Lung (tissue), 12 donors: ENCODE data around the gene EMX1. TPM values are rescaled to one million over a fixed set of nuclear protein-coding genes. Genes with fewer than 3 reads are reported as not detected.

ENCODE experiments used
- ATAC-seq: fragments of 200-7000 bp; cut with Tn5 transposase; one replicate; pipeline ENCODE4 v1.9.1; 2020; ENCODE audit warnings: moderate number of reproducible peaks; ENCODE audit not compliant: insufficient read depth, low FRiP score
- DNase-seq, 3 donors: peaks; one replicate each; pipeline ENCODE4 v3.0.0-alpha.2; 2013 to 2017
- H3K27ac ChIP-seq, 2 donors: one replicate each; pipeline ENCODE4 v1.5.1; 2013; ENCODE audit warnings: mild to moderate bottlenecking in 2 of 2, moderate library complexity in 2 of 2, control low read depth in 1 of 2, inconsistent platforms in 1 of 2, low read depth in 1 of 2, low read length in 1 of 2
- H3K27me3 ChIP-seq, 3 donors: one replicate each; pipeline ENCODE4 v1.5.1; 2013; ENCODE audit warnings: low read length in 2 of 3; ENCODE audit not compliant: control insufficient read depth in 3 of 3, insufficient read depth in 3 of 3
- H3K36me3 ChIP-seq, 4 donors: one replicate each; pipeline ENCODE4 v1.5.1; 2013; ENCODE audit warnings: low read length in 4 of 4, mild to moderate bottlenecking in 1 of 4, moderate library complexity in 1 of 4; ENCODE audit not compliant: control insufficient read depth in 4 of 4, insufficient read depth in 4 of 4
- H3K4me1 ChIP-seq, 5 donors: one replicate each; pipeline ENCODE4 v1.5.1; 2013; ENCODE audit warnings: low read length in 5 of 5, mild to moderate bottlenecking in 2 of 5, moderate library complexity in 1 of 5; ENCODE audit not compliant: control insufficient read depth in 5 of 5, insufficient read depth in 5 of 5
- H3K4me3 ChIP-seq: one replicate; pipeline ENCODE4 v1.5.1; 2013; ENCODE audit warnings: mild to moderate bottlenecking, control low read depth, moderate library complexity
- H3K9ac ChIP-seq, 2 donors: one replicate each; pipeline ENCODE4 v1.5.1; 2013; ENCODE audit warnings: low read length in 2 of 2, control low read depth in 1 of 2; ENCODE audit not compliant: insufficient read depth in 1 of 2
- H3K9me3 ChIP-seq, 4 donors: one replicate each; pipeline ENCODE4 v1.5.1; 2013; ENCODE audit warnings: low read length in 3 of 4, mild to moderate bottlenecking in 1 of 4, moderate library complexity in 1 of 4; ENCODE audit not compliant: control insufficient read depth in 4 of 4, insufficient read depth in 3 of 4
- CTCF ChIP-seq: IDR thresholded peaks from 2 replicates; pipeline ENCODE4 v1.5.1; 2012; ENCODE audit warnings: mild to moderate bottlenecking; ENCODE audit errors: control extremely low read depth, extremely low read depth
- WGBS, 2 donors: extraction: QIAGEN DNeasy Blood & Tissue Kit; methylation state at CpG; one replicate each; pipeline ENCODE4 v1.1.7; 2013; 5-methylcytosine and 5-hydroxymethylcytosine counted together
- polyA plus RNA-seq, 2 donors: library from polyadenylated mRNA; stranded (reverse); fragments of 200-250 nt; gene quantifications; one replicate each; pipeline ENCODE4 v1.2.1, GENCODE V29; 2013
- total RNA-seq, 2 donors: library from RNA; depleted of rRNA in 1 of 2; stranded (reverse); fragments of >200 nt in 1 of 2; gene quantifications; one replicate each; pipeline ENCODE4 v1.2.1, GENCODE V29; 2014 to 2021
- donor health status: control.
- donor health status: control.
- donor health status: Bipolar disorder and iron deficiency.
- donor health status: healthy.
- donor health status: DM: yes; HTN: yes; CAD: no.

The EMX1 gene
- total and polyA plus RNA-seq, 4 donors: 0.02 to 0.12 TPM; not detected in 2

DNA sequence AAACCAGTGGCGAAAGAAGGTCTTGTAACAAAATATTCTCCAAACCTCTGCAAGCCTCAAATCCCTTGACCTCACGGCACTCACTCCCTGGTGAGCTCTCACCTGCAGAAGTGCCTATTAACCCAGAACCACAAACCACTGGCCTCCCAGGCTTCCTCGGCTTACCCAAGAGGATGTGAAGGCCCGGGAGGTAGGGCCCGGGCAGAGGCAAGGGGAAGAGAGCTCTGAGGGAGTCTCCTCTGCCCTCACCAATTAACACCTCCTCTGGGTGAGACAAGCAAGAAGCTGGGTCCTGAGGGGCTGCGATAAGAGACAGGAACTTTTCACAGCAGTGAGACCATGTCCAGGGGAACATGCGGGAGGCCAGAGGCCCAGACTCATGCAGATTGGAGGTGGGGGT is 53.7 kb downstream of the EMX1 start:
- 63 to 86% methylated on average over 7 of the region's 7 CpGs for WGBS, 2 donors

GRCh38 chr2:72972352-72973136 is 55.2 kb downstream of the EMX1 start:
- Histone ChIP-seq H3K9ac (no peak overlapping the region), H3K27me3 (no peaks in the 10 kb centered on the region), H3K36me3 (peaks cover 0 to 2% (median 0%) of the 10 kb centered on the region in 4 donors), H3K9me3 (no peaks in the 10 kb centered on the region), H3K4me1 (no peaks in the 10 kb centered on the region), H3K27ac (no peak overlapping the region), H3K4me3 (no peak overlapping the region)
- TF ChIP-seq CTCF: no peak
- 91 to 95% methylated on average over 12 of the region's 12 CpGs for WGBS, 2 donors
- DNase-seq (no peak), ATAC-seq (no peak)

More for the DNA sequence above, 53.7 kb downstream of the EMX1 start:
- no peaks in the 10 kb centered on the region for H3K9me3 ChIP-seq
- TF ChIP-seq CTCF: no peak
- no peak overlapping the region for H3K9ac ChIP-seq
- DNase-seq: no peak
- no peak for ATAC-seq
- no peak overlapping the region for H3K27ac ChIP-seq
- H3K27me3 ChIP-seq: no peaks in the 10 kb centered on the region
- no peak overlapping the region for H3K4me3 ChIP-seq
- peaks cover 0 to 7% (median under 1%) of the 10 kb centered on the region in 4 donors for H3K36me3 ChIP-seq
- no peaks in the 10 kb centered on the region for H3K4me1 ChIP-seq

DNA sequence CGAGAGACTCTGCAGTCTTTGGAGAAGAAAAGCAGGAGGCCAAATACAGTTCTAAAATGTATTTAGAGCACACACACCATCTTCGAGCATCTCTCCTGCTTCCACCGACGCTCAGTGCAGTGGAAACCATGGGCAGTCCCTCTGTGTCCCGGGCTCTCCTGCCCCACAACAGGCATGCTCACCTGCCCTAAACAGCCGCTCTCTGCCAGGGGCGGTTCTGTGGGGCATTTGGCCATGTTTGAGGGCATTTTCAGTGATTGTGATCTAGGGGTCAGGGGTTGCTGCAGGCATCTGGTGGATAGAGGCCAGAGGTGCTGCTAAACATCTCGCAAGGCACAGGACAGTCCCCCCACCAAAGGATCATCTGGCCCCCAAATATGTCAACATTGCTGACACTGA is 55.8 kb downstream of the EMX1 start:
- 96 to 98% methylated on average over 8 of the region's 8 CpGs for WGBS, 2 donors
- DNase-seq: no peak
- no peaks in the 10 kb centered on the region for H3K9me3 ChIP-seq
- ATAC-seq: no peak
- H3K36me3 ChIP-seq: peaks cover 0 to 2% (median 0%) of the 10 kb centered on the region in 4 donors
- H3K9ac ChIP-seq: no peak overlapping the region
- no peaks in the 10 kb centered on the region for H3K4me1 ChIP-seq
- H3K27me3 ChIP-seq: no peaks in the 10 kb centered on the region
- H3K27ac ChIP-seq: no peak overlapping the region
- no peak overlapping the region for H3K4me3 ChIP-seq
- no peak for TF ChIP-seq CTCF
